Body of pancreas (tissue), 4 donors: ENCODE data around the gene CASZ1. TPM values are rescaled to one million over a fixed set of nuclear protein-coding genes. Genes with fewer than 3 reads are reported as not detected.

Experiments used
- ATAC-seq: fragments of 150-250 bp; one replicate; pipeline ENCODE4 v1.9.1; 2016
- DNase-seq, 4 donors: peaks; one replicate each; pipeline ENCODE4 v3.0.0-alpha.2; 2019
- H3K27ac ChIP-seq, 4 donors: fragments of 200-600 bp; sonication (generic); 1 replicate in 3 of 4; 2 replicates in 1 of 4; pipeline versions ENCODE4 v1.5.1 to v1.6.1; 2016 to 2019; ENCODE audit warnings: mild to moderate bottlenecking in 1 of 4, mixed read lengths in 1 of 4, moderate library complexity in 1 of 4
- H3K27me3 ChIP-seq, 2 donors: fragments of 200-600 bp; sonication (generic); one replicate each; pipeline ENCODE4 v1.6.0; 2016; ENCODE audit warnings: mild to moderate bottlenecking in 1 of 2
- H3K36me3 ChIP-seq, 2 donors: fragments of 200-600 bp; sonication (generic); replicated peaks in 1 of 2; 2 replicates each; pipeline ENCODE4 v1.5.1; 2016; ENCODE audit warnings: low read depth in 2 of 2; ENCODE audit not compliant: insufficient read depth in 1 of 2
- H3K4me1 ChIP-seq: fragments of 200-600 bp; sonication (generic); one replicate; pipeline ENCODE4 v1.6.0; 2016
- H3K4me3 ChIP-seq, 2 donors: fragments of 200-600 bp; sonication (generic); 1 replicate in 1 of 2; 2 replicates in 1 of 2; pipeline ENCODE4 v1.5.1; 2016 to 2019
- H3K9me3 ChIP-seq, 3 donors: fragments of 200-600 bp; sonication (generic); 1 replicate in 2 of 3; 2 replicates in 1 of 3; pipeline ENCODE4 v1.5.1; 2016
- POLR2A ChIP-seq, 3 donors: fragments of 450-650 bp; IDR thresholded peaks; one replicate each; pipeline ENCODE4 v1.6.1; 2016; ENCODE audit warnings: antibody characterized with exemption in 3 of 3, mild to moderate bottlenecking in 2 of 3
- WGBS, 2 donors: methylation state at CpG; one replicate each; pipeline ENCODE4 v1.1.5; 2017; 5-methylcytosine and 5-hydroxymethylcytosine counted together
- intact Hi-C: fragments of 100-400 bp; cut with DNase I; formaldehyde crosslinking; loops from one replicate; pipeline ENCODE4 v1.15.1; 2023
- total RNA-seq, 2 donors: library from RNA; depleted of rRNA; stranded (reverse); fragments of >200 nt; gene quantifications; one replicate each; pipeline ENCODE4 v1.1.0, GENCODE V29; 2016
- TF ChIP-seq, protein P1 (sequence below), 7 experiments: fragments of 450-650 bp in 4 of 7; fragments of 200-600 bp in 3 of 7; sonication (generic) in 3 of 7; IDR thresholded peaks; one replicate each; pipeline ENCODE4 v1.5.1; 2016 to 2019; ENCODE audit warnings: antibody characterized with exemption in 7 of 7

CASZ1 gene
- total RNA-seq, 2 donors from 2014 or later: 9.3 to 14.2 TPM

DNA sequence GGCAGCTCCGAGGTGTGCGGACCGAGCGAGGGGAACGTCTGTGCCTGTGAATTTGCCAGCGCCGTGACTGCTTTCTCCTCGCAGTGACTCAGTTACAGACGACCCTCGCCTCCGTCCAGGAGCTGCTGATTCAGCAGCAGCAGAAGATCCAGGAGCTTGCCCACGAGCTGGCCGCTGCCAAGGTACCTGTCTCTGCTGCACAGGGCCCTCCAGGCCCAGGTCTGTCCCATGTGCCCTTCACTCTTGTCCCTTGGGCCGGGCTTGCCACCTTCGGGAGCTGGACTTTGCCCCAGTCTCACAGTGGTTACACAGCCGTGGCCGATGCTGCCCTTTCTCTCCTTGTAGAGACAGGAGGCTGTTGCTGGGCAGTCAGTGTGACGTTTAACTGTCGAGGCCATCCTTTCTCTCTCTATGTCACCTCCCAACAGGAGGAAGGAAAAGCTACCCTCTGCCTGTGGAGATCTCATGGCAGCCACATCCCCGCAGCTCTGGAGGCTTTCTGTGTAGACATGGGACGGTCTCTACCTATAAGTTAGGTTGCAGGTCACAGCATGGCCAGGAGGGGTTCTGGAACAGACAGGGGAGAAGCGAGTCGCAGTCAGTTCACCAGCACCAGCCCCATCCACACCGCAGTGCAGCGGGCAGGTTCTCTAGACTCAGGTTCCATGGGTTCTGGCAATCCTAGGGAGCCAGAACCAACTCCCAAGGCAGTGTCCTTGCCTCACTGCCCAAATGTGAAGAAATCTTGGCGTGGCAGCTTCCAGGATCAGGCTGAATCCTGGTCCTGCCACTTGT lies 172.0 kb downstream of the CASZ1 start:
- no peak for TF ChIP-seq POLR2A (IDR thresholded peaks at IDR 0.05)
- TF ChIP-seq, protein P1, sequence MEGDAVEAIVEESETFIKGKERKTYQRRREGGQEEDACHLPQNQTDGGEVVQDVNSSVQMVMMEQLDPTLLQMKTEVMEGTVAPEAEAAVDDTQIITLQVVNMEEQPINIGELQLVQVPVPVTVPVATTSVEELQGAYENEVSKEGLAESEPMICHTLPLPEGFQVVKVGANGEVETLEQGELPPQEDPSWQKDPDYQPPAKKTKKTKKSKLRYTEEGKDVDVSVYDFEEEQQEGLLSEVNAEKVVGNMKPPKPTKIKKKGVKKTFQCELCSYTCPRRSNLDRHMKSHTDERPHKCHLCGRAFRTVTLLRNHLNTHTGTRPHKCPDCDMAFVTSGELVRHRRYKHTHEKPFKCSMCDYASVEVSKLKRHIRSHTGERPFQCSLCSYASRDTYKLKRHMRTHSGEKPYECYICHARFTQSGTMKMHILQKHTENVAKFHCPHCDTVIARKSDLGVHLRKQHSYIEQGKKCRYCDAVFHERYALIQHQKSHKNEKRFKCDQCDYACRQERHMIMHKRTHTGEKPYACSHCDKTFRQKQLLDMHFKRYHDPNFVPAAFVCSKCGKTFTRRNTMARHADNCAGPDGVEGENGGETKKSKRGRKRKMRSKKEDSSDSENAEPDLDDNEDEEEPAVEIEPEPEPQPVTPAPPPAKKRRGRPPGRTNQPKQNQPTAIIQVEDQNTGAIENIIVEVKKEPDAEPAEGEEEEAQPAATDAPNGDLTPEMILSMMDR (IDR thresholded peaks at IDR 0.05): no peak
- no peaks in the 10 kb centered on the region for H3K9me3 ChIP-seq
- peaks cover 0 to under 1% of the 10 kb centered on the region in 2 donors for H3K36me3 ChIP-seq
- 88 to 95% methylated on average over 21 to 26 of the region's 26 CpGs for WGBS, 2 donors
- no peak overlapping the region for H3K4me3 ChIP-seq
- intact Hi-C loops: no loop called here
- no peak for DNase-seq
- H3K27me3 ChIP-seq: no peaks in the 10 kb centered on the region
- H3K4me1 ChIP-seq: peaks cover 21% of the 10 kb centered on the region
- no peak overlapping the region for H3K27ac ChIP-seq
- no peak for ATAC-seq

DNA sequence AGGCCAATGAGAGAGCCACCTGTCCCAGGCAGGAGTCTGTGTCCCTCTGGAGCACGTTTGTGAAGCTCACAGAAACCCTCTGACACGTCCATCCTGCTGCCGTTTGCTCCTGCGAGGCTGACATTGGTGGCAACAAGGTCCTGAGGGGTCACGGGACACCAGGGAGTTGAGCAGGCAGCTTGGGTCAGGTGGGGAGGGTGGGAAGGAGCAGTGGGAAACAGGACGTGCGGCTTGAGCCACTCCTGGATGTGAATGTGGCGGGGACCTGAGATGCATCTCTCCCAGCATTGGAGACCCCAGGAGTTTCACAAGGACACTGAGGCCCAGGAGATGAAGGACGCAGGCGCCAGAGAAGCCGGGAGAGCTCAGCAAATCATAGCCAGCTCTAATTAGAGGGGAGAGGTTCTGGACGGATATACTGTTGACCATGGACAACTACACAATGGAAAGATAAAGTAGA lies 172.7 kb downstream of the CASZ1 start:
- H3K27ac ChIP-seq: no peak overlapping the region

GRCh38 chr1:10622910-10623685 lies 173.3 kb downstream of the CASZ1 start:
- intact Hi-C loops: no loop called here
- no peaks in the 10 kb centered on the region for H3K36me3 ChIP-seq
- H3K27ac ChIP-seq: no peak overlapping the region
- H3K4me1 ChIP-seq: peaks cover 8% of the 10 kb centered on the region
- ATAC-seq: no peak
- H3K9me3 ChIP-seq: no peaks in the 10 kb centered on the region
- TF ChIP-seq, protein P1 (IDR thresholded peaks at IDR 0.05): no peak
- TF ChIP-seq POLR2A (IDR thresholded peaks at IDR 0.05): no peak
- DNase-seq: no peak
- WGBS, 2 donors: 92 to 96% methylated on average over 24 of the region's 24 CpGs
- H3K4me3 ChIP-seq: no peak overlapping the region
- no peaks in the 10 kb centered on the region for H3K27me3 ChIP-seq

More for the DNA sequence above, 172.7 kb downstream of the CASZ1 start:
- no peaks in the 10 kb centered on the region for H3K36me3 ChIP-seq
- ATAC-seq (no peak), DNase-seq (no peak)
- H3K27me3 ChIP-seq: no peaks in the 10 kb centered on the region
- H3K4me1 ChIP-seq: peaks cover 14% of the 10 kb centered on the region
- TF ChIP-seq POLR2A (IDR thresholded peaks at IDR 0.05): no peak
- intact Hi-C loops: no loop called here
- 87 to 90% methylated on average over 12 of the region's 12 CpGs for WGBS, 2 donors
- no peak overlapping the region for H3K4me3 ChIP-seq
- H3K9me3 ChIP-seq: no peaks in the 10 kb centered on the region

DNA sequence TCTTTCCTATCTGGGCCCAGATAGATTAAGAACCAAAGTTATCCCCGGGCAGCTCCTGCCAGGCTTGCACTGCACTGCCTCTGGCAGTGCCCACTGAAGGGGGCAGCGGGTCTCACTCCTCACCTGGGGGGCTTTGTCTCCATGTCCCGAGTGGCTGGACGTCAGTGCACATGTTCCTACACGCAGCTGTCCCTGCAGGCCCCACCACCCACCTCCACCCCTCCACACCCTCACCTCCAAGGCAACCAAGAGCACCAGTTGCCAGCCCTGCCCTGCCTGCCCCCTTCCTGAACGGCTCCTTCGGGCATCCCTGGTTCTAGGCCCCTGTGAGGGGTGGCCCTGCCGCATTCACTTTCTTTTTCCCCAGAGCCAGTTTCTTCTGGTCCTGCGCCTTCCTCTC lies 174.5 kb downstream of the CASZ1 start:
- no peak overlapping the region for H3K4me3 ChIP-seq
- ATAC-seq: no peak
- peaks cover 1% of the 10 kb centered on the region for H3K4me1 ChIP-seq
- no peak overlapping the region for H3K27ac ChIP-seq
- no peaks in the 10 kb centered on the region for H3K27me3 ChIP-seq
- H3K36me3 ChIP-seq: no peaks in the 10 kb centered on the region
- no peak for TF ChIP-seq POLR2A (IDR thresholded peaks at IDR 0.05)
- TF ChIP-seq, protein P1 (IDR thresholded peaks at IDR 0.05): no peak
- 89% methylated on average over 7 to 9 of the region's 9 CpGs for WGBS, 2 donors
- H3K9me3 ChIP-seq: no peaks in the 10 kb centered on the region
- no peak for DNase-seq
- intact Hi-C loops: no loop called here

DNA sequence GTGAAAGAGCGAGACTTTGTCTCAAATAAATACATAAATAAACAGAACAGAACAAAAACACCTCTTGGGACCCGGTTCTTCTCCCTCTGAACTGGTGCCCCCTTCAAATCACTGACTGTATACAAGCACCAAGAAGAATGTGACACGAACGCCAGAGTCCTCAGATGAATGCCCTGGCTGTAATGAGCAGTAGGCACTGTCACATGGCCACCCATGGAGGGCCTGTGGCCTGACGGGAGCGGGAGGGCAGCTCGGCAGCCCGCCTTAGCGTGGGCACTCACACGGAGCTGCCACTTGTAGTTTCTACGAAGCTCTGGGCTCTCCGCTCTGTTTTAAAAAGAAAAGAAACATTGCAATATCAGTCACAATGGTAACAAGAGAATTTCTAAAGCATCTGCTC lies 175.7 kb downstream of the CASZ1 start:
- no peaks in the 10 kb centered on the region for H3K4me1 ChIP-seq
- H3K27ac ChIP-seq: no peak overlapping the region
- H3K9me3 ChIP-seq: no peaks in the 10 kb centered on the region
- 91 to 94% methylated on average over 12 of the region's 12 CpGs for WGBS, 2 donors
- ATAC-seq (no peak), DNase-seq (no peak)
- intact Hi-C loops: no loop called here
- H3K27me3 ChIP-seq: no peaks in the 10 kb centered on the region
- TF ChIP-seq, protein P1 (IDR thresholded peaks at IDR 0.05): no peak
- TF ChIP-seq POLR2A (IDR thresholded peaks at IDR 0.05): no peak
- no peak overlapping the region for H3K4me3 ChIP-seq
- no peaks in the 10 kb centered on the region for H3K36me3 ChIP-seq
